Measurements from ENCODE around the gene LSM14A. TPM values are rescaled to one million over a fixed set of nuclear protein-coding genes. Genes with fewer than 3 reads are reported as not detected.

The LSM14A gene
- total and polyA plus RNA-seq, 4 experiments from 2014 or later: 158 to 176 (median 170) TPM

GRCh38 chr19:34188408-34188807, 16.1 kb downstream of the LSM14A start:
- CTCF ChIA-PET (ENCODE audit: partially characterized antibody): interaction anchor here (2.1 kb wide), 1 partner anchor 31 kb away, joined by 4 read pairs; no protein-coding TSS in a partner anchor
- H3K36me3 ChIP-seq (ENCODE audit: insufficient read depth, low read length): no peaks in the 10 kb centered on the region
- H3K36me3 Mint-ChIP-seq: peaks cover 0 to 12% of the 10 kb centered on the region in 2 donors
- H3K9me3 ChIP-seq (ENCODE audit: control insufficient read depth in 1 of 2, low read length in 2 of 2): no peaks in the 10 kb centered on the region
- H3K9me3 Mint-ChIP-seq: no peaks in the 10 kb centered on the region
- intact Hi-C loops (cut with micrococcal nuclease): loop anchor here (5.0 kb wide), 1 partner anchor 34 kb away; no protein-coding TSS in a partner anchor
- no peak overlapping the region for H3K27ac ChIP-seq (ENCODE audit: low read depth, low read length)
- peaks cover 60 to 83% (median 71%) of the 10 kb centered on the region in 4 donors for H3K4me1 Mint-ChIP-seq
- POLR2A ChIA-PET (ENCODE audit: partially characterized antibody): interaction anchor here (3.5 kb wide), 1 partner anchor 16 kb away, joined by 17 read pairs; the partner anchor contains the start of gene LSM14A
- H3K4me3 Mint-ChIP-seq: peak overlapping the region in 6 of 8 donors; percentile 22 to 67 (median 46)
- H3K4me1 ChIP-seq (ENCODE audit: insufficient read depth, low read length): peaks cover 82% of the 10 kb centered on the region
- H3K27ac Mint-ChIP-seq: peak overlapping the region in 3 of 7 donors; percentile 14 to 71 (median 27)
- no peaks in the 10 kb centered on the region for H3K27me3 Mint-ChIP-seq
- DNase-seq: no peak
- no peaks in the 10 kb centered on the region for H3K27me3 ChIP-seq (ENCODE audit: insufficient read depth, low read length)
- no peak overlapping the region for H3K4me3 ChIP-seq (ENCODE audit: low read length in 2 of 2)

DNA sequence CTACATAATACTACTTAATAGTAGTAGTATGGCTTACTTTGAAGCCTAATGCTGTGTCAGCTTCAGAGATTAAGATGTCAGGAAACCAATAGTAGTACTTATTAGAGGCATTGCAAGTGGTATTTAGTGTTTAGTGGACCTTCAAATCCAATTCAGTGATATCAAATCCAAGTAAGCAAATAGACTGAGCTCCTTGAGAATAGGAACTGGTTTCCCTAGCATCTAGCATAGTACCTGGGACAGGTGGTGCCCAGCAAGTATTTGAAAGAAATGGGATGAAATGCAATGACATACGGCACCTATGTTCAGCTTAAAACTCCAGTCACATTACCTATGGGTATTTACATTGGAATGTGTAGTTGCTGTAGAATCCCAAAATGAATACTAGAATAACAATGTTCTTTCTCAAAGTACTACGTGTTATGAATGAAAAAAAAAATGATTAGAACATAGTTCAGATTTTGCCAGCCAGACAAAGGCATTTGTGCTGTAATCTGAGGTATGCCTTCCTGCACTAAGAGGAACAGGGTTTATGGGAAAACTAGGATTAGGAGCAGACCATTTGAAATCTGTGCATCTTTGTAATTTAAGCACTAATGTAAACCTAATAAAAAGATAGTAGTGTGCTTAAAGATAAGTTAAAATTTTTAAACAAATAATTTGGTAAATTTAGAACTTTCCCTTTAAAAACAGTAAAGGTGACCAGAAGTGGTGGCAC, 17.1 kb downstream of the LSM14A start:
- POLR2A ChIA-PET (ENCODE audit: partially characterized antibody): interaction anchor here (0.9 to 3.5 kb wide), 2 partner anchors 11 to 17 kb away, joined by 3 to 17 read pairs; partner anchors contain the start of gene LSM14A
- no peaks in the 10 kb centered on the region for H3K27me3 Mint-ChIP-seq

DNA sequence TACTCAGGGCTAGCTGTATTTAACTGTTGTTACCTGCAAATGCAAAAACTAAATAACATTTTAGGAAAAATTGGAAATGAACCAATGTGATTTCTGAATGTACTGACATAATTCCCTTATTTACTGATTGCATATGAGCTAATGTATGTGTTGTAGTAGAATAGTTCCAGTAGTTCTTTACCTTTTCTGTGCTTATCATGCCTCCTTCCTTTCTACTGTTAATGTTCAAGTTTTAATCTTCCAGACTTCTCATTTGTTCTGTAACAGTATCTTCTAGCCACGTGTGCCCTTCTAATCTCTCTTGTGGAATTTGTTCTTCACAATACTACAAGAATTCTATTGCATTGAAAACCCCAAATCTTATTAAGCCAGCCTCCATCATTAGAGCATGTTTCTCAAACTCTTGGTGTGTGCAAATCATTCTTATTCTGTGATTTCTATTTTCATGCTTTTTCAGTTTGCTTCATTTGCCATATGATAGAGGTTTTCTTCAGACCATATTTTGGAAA, 17.7 kb downstream of the LSM14A start:
- Histone ChIP-seq H3K9me3 (ENCODE audit: control insufficient read depth in 1 of 2, low read length in 2 of 2) (no peaks in the 10 kb centered on the region), H3K27ac (ENCODE audit: low read depth, low read length) (no peak overlapping the region), H3K4me3 (ENCODE audit: low read length in 2 of 2) (no peak overlapping the region), H3K27me3 (ENCODE audit: insufficient read depth, low read length) (no peaks in the 10 kb centered on the region), H3K4me1 (ENCODE audit: insufficient read depth, low read length) (peaks cover 67% of the 10 kb centered on the region), H3K36me3 (ENCODE audit: insufficient read depth, low read length) (peaks cover 8% of the 10 kb centered on the region)
- POLR2A ChIA-PET (ENCODE audit: partially characterized antibody): interaction anchor here (0.9 to 3.5 kb wide), 2 partner anchors 12 to 17 kb away, joined by 3 to 17 read pairs; partner anchors contain the start of gene LSM14A
- no peaks in the 10 kb centered on the region for H3K9me3 Mint-ChIP-seq
- intact Hi-C loops (cut with micrococcal nuclease): loop anchor here (5.0 kb wide), 1 partner anchor 32 kb away; no protein-coding TSS in a partner anchor
- no peaks in the 10 kb centered on the region for H3K27me3 Mint-ChIP-seq
- peaks cover 57 to 74% (median 66%) of the 10 kb centered on the region in 4 donors for H3K4me1 Mint-ChIP-seq
- peak overlapping the region in 4 of 7 donors; percentile 4 to 29 (median 7) for H3K27ac Mint-ChIP-seq
- CTCF ChIA-PET (ENCODE audit: partially characterized antibody): no interaction called here
- peak overlapping the region in 6 of 8 donors; percentile 5 to 68 (median 31) for H3K4me3 Mint-ChIP-seq
- peaks cover 4 to 24% of the 10 kb centered on the region in 2 donors for H3K36me3 Mint-ChIP-seq
- DNase-seq: no peak

More for the DNA sequence above, 17.1 kb downstream of the LSM14A start:
- Histone ChIP-seq H3K27ac (ENCODE audit: low read depth, low read length) (no peak overlapping the region), H3K4me1 (ENCODE audit: insufficient read depth, low read length) (peaks cover 73% of the 10 kb centered on the region), H3K36me3 (ENCODE audit: insufficient read depth, low read length) (peaks cover 2% of the 10 kb centered on the region), H3K4me3 (ENCODE audit: low read length in 2 of 2) (no peak overlapping the region), H3K9me3 (ENCODE audit: control insufficient read depth in 1 of 2, low read length in 2 of 2) (no peaks in the 10 kb centered on the region), H3K27me3 (ENCODE audit: insufficient read depth, low read length) (no peaks in the 10 kb centered on the region)
- CTCF ChIA-PET (ENCODE audit: partially characterized antibody): interaction anchor here (2.1 kb wide), 1 partner anchor 30 kb away, joined by 4 read pairs; no protein-coding TSS in a partner anchor
- DNase-seq: no peak
- intact Hi-C loops (cut with micrococcal nuclease): loop anchor here (5.0 kb wide), 1 partner anchor 33 kb away; no protein-coding TSS in a partner anchor
- Mint-ChIP-seq H3K27ac (peak overlapping the region in 3 of 7 donors; percentile 10 to 49 (median 27)), H3K4me1 (peaks cover 60 to 77% (median 71%) of the 10 kb centered on the region in 4 donors), H3K4me3 (peak overlapping the region in 4 of 8 donors; percentile 7 to 58 (median 38)), H3K36me3 (peaks cover 2 to 19% of the 10 kb centered on the region in 2 donors), H3K9me3 (no peaks in the 10 kb centered on the region)

DNA sequence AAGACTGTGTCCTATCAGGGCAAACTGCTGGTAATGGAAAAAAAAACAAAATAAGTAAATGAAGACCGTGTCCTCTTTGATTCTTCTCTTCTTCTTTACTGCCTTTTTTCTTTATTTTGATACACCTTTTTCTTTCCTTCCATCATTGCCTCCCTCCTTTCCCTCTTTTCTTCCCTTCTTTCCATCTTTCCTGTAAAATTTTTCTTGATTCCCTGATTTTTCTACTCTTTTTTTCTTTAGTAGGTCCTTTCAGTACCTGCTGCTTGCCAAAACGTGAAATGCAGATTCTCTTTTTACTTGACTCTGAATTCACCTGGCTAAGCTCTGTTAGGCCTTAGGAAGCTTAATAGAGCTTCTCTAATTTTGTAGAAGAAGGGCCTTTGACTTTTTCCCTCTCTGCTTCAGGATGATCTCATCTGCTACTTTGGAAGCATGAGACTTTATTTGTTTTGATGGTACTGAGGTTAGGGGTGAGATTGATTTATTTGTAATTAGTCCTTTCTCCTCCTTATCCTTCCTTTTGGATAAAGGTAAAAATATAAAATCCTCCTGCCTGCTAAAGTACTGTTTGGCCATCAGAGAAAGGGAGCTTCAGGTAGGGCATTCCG, 19.2 kb downstream of the LSM14A start:
- ChIA-PET POLR2A (ENCODE audit: partially characterized antibody) (interaction anchor here (0.9 kb wide), 1 partner anchor 20 kb away, joined by 3 read pairs; the partner anchor contains the start of gene LSM14A), CTCF (ENCODE audit: partially characterized antibody) (no interaction called here)
- peaks cover 43 to 59% (median 52%) of the 10 kb centered on the region in 4 donors for H3K4me1 Mint-ChIP-seq
- DNase-seq: no peak
- H3K9me3 Mint-ChIP-seq: no peaks in the 10 kb centered on the region
- H3K27ac ChIP-seq (ENCODE audit: low read depth, low read length): no peak overlapping the region
- no peaks in the 10 kb centered on the region for H3K27me3 Mint-ChIP-seq
- H3K9me3 ChIP-seq (ENCODE audit: control insufficient read depth in 1 of 2, low read length in 2 of 2): no peaks in the 10 kb centered on the region
- H3K4me1 ChIP-seq (ENCODE audit: insufficient read depth, low read length): peaks cover 52% of the 10 kb centered on the region
- H3K4me3 Mint-ChIP-seq: peak overlapping the region in 7 of 8 donors; percentile 12 to 64 (median 33)
- peaks cover 17% of the 10 kb centered on the region for H3K36me3 ChIP-seq (ENCODE audit: insufficient read depth, low read length)
- H3K36me3 Mint-ChIP-seq: peaks cover 8 to 28% of the 10 kb centered on the region in 2 donors
- H3K4me3 ChIP-seq (ENCODE audit: low read length in 2 of 2): no peak overlapping the region
- H3K27ac Mint-ChIP-seq: peak overlapping the region in 6 of 7 donors; percentile 68 to 86 (median 73)
- no peaks in the 10 kb centered on the region for H3K27me3 ChIP-seq (ENCODE audit: insufficient read depth, low read length)
- intact Hi-C loops (cut with micrococcal nuclease): no loop called here

DNA sequence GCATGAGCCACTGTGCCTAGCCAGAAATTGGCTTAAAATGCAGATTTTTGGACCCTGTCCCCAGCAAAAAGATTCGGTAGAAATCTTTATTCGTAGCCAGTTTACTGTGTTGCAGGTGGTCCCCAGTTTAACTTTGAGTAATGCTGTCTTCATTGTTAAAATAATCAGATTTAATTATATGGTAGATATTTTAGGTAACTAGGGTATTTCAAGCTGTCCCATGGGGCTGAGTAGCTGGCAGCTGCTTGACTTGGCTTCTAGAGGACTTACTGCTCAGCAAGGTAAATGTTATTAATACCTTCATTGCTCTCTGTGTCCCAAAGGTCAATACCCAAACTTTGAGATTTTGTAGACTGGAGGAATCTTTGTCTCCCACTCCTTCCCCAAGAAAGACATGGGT, 21.1 kb downstream of the LSM14A start:
- no peak overlapping the region for H3K4me3 ChIP-seq (ENCODE audit: low read length in 2 of 2)
- ChIA-PET POLR2A (ENCODE audit: partially characterized antibody) (interaction anchor here (2.9 kb wide), 1 partner anchor 20 kb away, joined by 8 read pairs; the partner anchor contains the start of gene LSM14A), CTCF (ENCODE audit: partially characterized antibody) (interaction anchor here (1.0 kb wide), 1 partner anchor 144 kb away, joined by 4 read pairs; no protein-coding TSS in a partner anchor)
- Mint-ChIP-seq H3K27ac (no peak overlapping the region), H3K9me3 (no peaks in the 10 kb centered on the region), H3K36me3 (peaks cover 12 to 34% of the 10 kb centered on the region in 2 donors), H3K4me1 (peaks cover 37 to 42% (median 39%) of the 10 kb centered on the region in 4 donors), H3K27me3 (no peaks in the 10 kb centered on the region), H3K4me3 (no peak overlapping the region)
- H3K27ac ChIP-seq (ENCODE audit: low read depth, low read length): no peak overlapping the region
- peaks cover 32% of the 10 kb centered on the region for H3K4me1 ChIP-seq (ENCODE audit: insufficient read depth, low read length)
- DNase-seq: no peak
- H3K9me3 ChIP-seq (ENCODE audit: control insufficient read depth in 1 of 2, low read length in 2 of 2): no peaks in the 10 kb centered on the region
- peaks cover 28% of the 10 kb centered on the region for H3K36me3 ChIP-seq (ENCODE audit: insufficient read depth, low read length)
- intact Hi-C loops (cut with micrococcal nuclease): no loop called here
- H3K27me3 ChIP-seq (ENCODE audit: insufficient read depth, low read length): no peaks in the 10 kb centered on the region

DNA sequence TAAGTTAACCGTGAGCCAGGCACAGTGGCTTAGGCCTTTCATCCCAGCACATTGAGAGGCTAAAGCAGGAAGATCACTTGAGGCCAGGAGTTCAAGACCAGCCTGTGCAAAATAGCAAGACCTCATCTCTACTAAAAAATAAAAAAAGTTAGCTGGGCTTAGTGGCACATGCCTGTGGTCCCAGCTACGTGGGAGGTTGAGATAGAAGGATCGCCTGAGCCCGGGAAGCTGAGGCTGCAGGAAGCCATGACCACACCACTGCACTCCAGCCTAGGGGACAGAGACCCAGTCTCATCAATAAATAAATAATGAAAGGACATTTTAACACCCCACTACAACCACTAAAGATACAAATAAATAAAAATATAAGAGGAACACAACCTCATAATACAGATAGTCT, 21.6 kb downstream of the LSM14A start:
- Mint-ChIP-seq H3K27me3 (no peaks in the 10 kb centered on the region), H3K36me3 (peaks cover 12 to 34% of the 10 kb centered on the region in 2 donors), H3K4me3 (no peak overlapping the region), H3K27ac (no peak overlapping the region), H3K9me3 (no peaks in the 10 kb centered on the region), H3K4me1 (peaks cover 33 to 38% (median 34%) of the 10 kb centered on the region in 4 donors)
- POLR2A ChIA-PET (ENCODE audit: partially characterized antibody): interaction anchor here (2.9 kb wide), 1 partner anchor 20 kb away, joined by 8 read pairs; the partner anchor contains the start of gene LSM14A
- H3K27ac ChIP-seq (ENCODE audit: low read depth, low read length): no peak overlapping the region
- H3K9me3 ChIP-seq (ENCODE audit: control insufficient read depth in 1 of 2, low read length in 2 of 2): no peaks in the 10 kb centered on the region
- H3K4me3 ChIP-seq (ENCODE audit: low read length in 2 of 2): no peak overlapping the region
- peaks cover 29% of the 10 kb centered on the region for H3K4me1 ChIP-seq (ENCODE audit: insufficient read depth, low read length)
- CTCF ChIA-PET (ENCODE audit: partially characterized antibody): interaction anchor here (1.0 to 2.1 kb wide), 4 partner anchors 8 to 153 kb away, joined by 4 to 7 read pairs (median 4); no protein-coding TSS in a partner anchor
- intact Hi-C loops (cut with micrococcal nuclease): no loop called here
- DNase-seq: no peak
- H3K36me3 ChIP-seq (ENCODE audit: insufficient read depth, low read length): peaks cover 28% of the 10 kb centered on the region
- H3K27me3 ChIP-seq (ENCODE audit: insufficient read depth, low read length): no peaks in the 10 kb centered on the region
